NCI-H69 (cell line): Measurements from ENCODE around the gene MED27.
A peak's percentile ranks its signal among the peaks of the same experiment; 100 is the strongest.

ENCODE experiments used
- DNase-seq: peaks from one replicate; lab custom pipeline; 2025; lab: John Stamatoyannopoulos, UW

MED27 gene

GRCh38 chr9:132043708-132044107 lies 36.0 kb downstream of the MED27 start:
- no peak for DNase-seq

- peak; percentile 26 for DNase-seq
Observed at GRCh38 chr9:132042324-132042723, 37.3 kb downstream of the MED27 start.

GRCh38 chr9:132041798-132042197 lies 37.9 kb downstream of the MED27 start:
- peak; percentile 45 for DNase-seq

- DNase-seq = no peak
Observed at GRCh38 chr9:132040808-132041207, 38.9 kb downstream of the MED27 start.

GRCh38 chr9:132040246-132040645 lies 39.4 kb downstream of the MED27 start:
- DNase-seq = no peak

- DNase-seq = no peak
Observed at GRCh38 chr9:132039284-132039683, 40.4 kb downstream of the MED27 start.

GRCh38 chr9:132037458-132037857 lies 42.2 kb downstream of the MED27 start:
- DNase-seq = peak; percentile 98

GRCh38 chr9:132036521-132036920 lies 43.1 kb downstream of the MED27 start:
- DNase-seq = peak; percentile 53

- DNase-seq = no peak
Observed at GRCh38 chr9:132035679-132036078, 44.0 kb downstream of the MED27 start.

- peak; percentile 50 for DNase-seq
Observed at GRCh38 chr9:132032238-132032950, 47.3 kb downstream of the MED27 start.

GRCh38 chr9:132031467-132032237 lies 48.0 kb downstream of the MED27 start:
- no peak for DNase-seq

GRCh38 chr9:132030626-132031325 lies 48.9 kb downstream of the MED27 start:
- peak; percentile 87 for DNase-seq

- peak; percentile 49 for DNase-seq
Observed at GRCh38 chr9:132027752-132028663, 51.7 kb downstream of the MED27 start.

GRCh38 chr9:132026932-132027585 lies 52.6 kb downstream of the MED27 start:
- peak; percentile 62 for DNase-seq

- DNase-seq = no peak
Observed at GRCh38 chr9:132025766-132026165, 53.9 kb downstream of the MED27 start.

GRCh38 chr9:132024589-132024988 lies 55.1 kb downstream of the MED27 start:
- no peak for DNase-seq

- DNase-seq = peak; percentile 88
Observed at GRCh38 chr9:132023419-132024180, 56.1 kb downstream of the MED27 start.

GRCh38 chr9:132020820-132021510 lies 58.7 kb downstream of the MED27 start:
- DNase-seq = peak; percentile 56

- DNase-seq = peak; percentile 50
Observed at GRCh38 chr9:132020272-132020671, 59.4 kb downstream of the MED27 start.

- no peak for DNase-seq
Observed at GRCh38 chr9:132019702-132020101, 60.0 kb downstream of the MED27 start.
